ENCODE results near the gene INMT. TPM values are rescaled to one million over a fixed set of nuclear protein-coding genes. Genes with fewer than 3 reads are reported as not detected.

The INMT gene
- total RNA-seq, 1 experiment from 2014 or later, result 3.3 TPM

DNA sequence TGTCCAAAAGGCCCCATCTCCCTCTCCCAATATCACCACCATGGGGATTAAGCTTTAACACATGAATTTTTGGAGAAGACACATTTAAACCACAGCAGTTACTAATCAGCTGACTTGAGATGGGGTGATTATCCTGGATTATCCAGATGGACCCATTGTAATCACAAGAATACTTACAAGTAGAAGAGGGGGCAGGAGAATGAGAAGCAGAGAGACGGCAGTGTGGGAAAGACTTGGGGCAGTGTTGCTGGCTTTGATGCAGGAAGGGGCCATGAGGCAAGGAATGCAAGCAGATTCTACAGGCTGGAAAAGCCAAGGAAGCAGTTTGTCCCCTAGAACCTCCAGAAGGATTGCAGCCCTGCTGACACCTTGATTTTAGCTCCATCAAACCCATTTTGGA, 30.7 kb upstream of the INMT start:
- TF ChIP-seq, protein P1, sequence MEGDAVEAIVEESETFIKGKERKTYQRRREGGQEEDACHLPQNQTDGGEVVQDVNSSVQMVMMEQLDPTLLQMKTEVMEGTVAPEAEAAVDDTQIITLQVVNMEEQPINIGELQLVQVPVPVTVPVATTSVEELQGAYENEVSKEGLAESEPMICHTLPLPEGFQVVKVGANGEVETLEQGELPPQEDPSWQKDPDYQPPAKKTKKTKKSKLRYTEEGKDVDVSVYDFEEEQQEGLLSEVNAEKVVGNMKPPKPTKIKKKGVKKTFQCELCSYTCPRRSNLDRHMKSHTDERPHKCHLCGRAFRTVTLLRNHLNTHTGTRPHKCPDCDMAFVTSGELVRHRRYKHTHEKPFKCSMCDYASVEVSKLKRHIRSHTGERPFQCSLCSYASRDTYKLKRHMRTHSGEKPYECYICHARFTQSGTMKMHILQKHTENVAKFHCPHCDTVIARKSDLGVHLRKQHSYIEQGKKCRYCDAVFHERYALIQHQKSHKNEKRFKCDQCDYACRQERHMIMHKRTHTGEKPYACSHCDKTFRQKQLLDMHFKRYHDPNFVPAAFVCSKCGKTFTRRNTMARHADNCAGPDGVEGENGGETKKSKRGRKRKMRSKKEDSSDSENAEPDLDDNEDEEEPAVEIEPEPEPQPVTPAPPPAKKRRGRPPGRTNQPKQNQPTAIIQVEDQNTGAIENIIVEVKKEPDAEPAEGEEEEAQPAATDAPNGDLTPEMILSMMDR (IDR thresholded peaks at IDR 0.05; ENCODE audit: insufficient read depth in 1 of 2, low read depth in 1 of 2, low read length in 1 of 2, severe bottlenecking in 1 of 2, unreplicated experiment in 1 of 2), result no peak
- H3K36me3 ChIP-seq (ENCODE audit: control insufficient read depth, insufficient read depth, low read length), result no peaks in the 10 kb centered on the region

DNA sequence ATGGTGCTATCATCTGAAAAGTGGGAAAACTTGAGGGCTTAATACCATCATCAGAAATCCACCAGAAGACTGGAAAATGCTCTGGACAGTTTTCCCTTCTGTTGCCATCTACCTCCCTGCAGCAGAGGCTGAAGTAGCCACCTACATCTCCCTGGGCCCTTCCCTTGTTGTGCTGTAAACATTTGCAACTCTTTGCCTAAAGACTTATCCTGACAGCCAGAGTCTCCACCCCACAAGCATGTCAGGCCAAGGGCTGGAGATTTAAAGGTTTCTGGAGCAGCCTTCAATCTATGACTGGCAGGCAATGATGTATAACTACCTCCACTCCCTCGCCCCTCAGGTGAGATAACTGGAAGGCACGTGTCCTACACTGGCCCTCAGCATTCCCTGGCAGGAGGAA, 29.7 kb upstream of the INMT start:
- CTCF ChIA-PET, result no interaction called here

More for the DNA sequence above, 30.7 kb upstream of the INMT start:
- Mint-ChIP-seq H3K4me3 (ENCODE audit: unreplicated experiment) (no peak overlapping the region), H3K27me3 (ENCODE audit: insufficient read depth, unreplicated experiment) (no peaks in the 10 kb centered on the region), H3K4me1 (ENCODE audit: low read depth, unreplicated experiment) (no peaks in the 10 kb centered on the region), H3K9me3 (ENCODE audit: unreplicated experiment) (peaks cover 46% of the 10 kb centered on the region), H3K36me3 (ENCODE audit: insufficient read depth, unreplicated experiment) (no peaks in the 10 kb centered on the region), H3K27ac (ENCODE audit: unreplicated experiment) (no peak overlapping the region)
- ChIA-PET POLR2A (no interaction called here), CTCF (no interaction called here)
- Histone ChIP-seq H3K4me3 (ENCODE audit: low read depth, low read length) (no peak overlapping the region), H3K4me1 (no peaks in the 10 kb centered on the region), H3K9me3 (peaks cover 10% of the 10 kb centered on the region; the same call in 1 of the 2 replicates), H3K27me3 (replicated peaks; ENCODE audit: control insufficient read depth, insufficient read depth, low read length) (no peaks in the 10 kb centered on the region)
- no TSS peak for BruUV-seq (replicated peaks)
- DNase-seq, result no peak
- intact Hi-C loops (cut with micrococcal nuclease; ENCODE audit: unreplicated experiment), result no loop called here

GRCh38 chr7:30722671-30723070, 29.3 kb upstream of the INMT start:
- ChIA-PET POLR2A (no interaction called here), CTCF (no interaction called here)
- Histone ChIP-seq H3K27me3 (replicated peaks; ENCODE audit: control insufficient read depth, insufficient read depth, low read length) (no peaks in the 10 kb centered on the region), H3K4me1 (peaks cover 13% of the 10 kb centered on the region), H3K4me3 (ENCODE audit: low read depth, low read length) (no peak overlapping the region), H3K9me3 (peaks cover 7% of the 10 kb centered on the region; the same call in 1 of the 2 replicates), H3K36me3 (ENCODE audit: control insufficient read depth, insufficient read depth, low read length) (no peaks in the 10 kb centered on the region)
- no peak overlapping the region for H3K4me3 Mint-ChIP-seq (ENCODE audit: unreplicated experiment)
- intact Hi-C loops (cut with micrococcal nuclease; ENCODE audit: unreplicated experiment), result no loop called here
- peaks cover 36% of the 10 kb centered on the region for H3K9me3 Mint-ChIP-seq (ENCODE audit: unreplicated experiment)
- H3K36me3 Mint-ChIP-seq (ENCODE audit: insufficient read depth, unreplicated experiment), result no peaks in the 10 kb centered on the region
- BruUV-seq (replicated peaks), result no TSS peak
- no peak for DNase-seq
- no peak overlapping the region for H3K27ac Mint-ChIP-seq (ENCODE audit: unreplicated experiment)
- no peaks in the 10 kb centered on the region for H3K27me3 Mint-ChIP-seq (ENCODE audit: insufficient read depth, unreplicated experiment)
- peaks cover 10% of the 10 kb centered on the region for H3K4me1 Mint-ChIP-seq (ENCODE audit: low read depth, unreplicated experiment)
- TF ChIP-seq, protein P1 (IDR thresholded peaks at IDR 0.05; ENCODE audit: insufficient read depth in 1 of 2, low read depth in 1 of 2, low read length in 1 of 2, severe bottlenecking in 1 of 2, unreplicated experiment in 1 of 2), result no peak

More for the DNA sequence above, 29.7 kb upstream of the INMT start:
- no peak overlapping the region for H3K4me3 Mint-ChIP-seq (ENCODE audit: unreplicated experiment)
- intact Hi-C loops (cut with micrococcal nuclease; ENCODE audit: unreplicated experiment), result no loop called here
- POLR2A ChIA-PET, result no interaction called here
- BruUV-seq (replicated peaks), result no TSS peak
- H3K4me1 ChIP-seq, result peaks cover 8% of the 10 kb centered on the region
- H3K36me3 ChIP-seq (ENCODE audit: control insufficient read depth, insufficient read depth, low read length), result no peaks in the 10 kb centered on the region
- H3K27me3 ChIP-seq (replicated peaks; ENCODE audit: control insufficient read depth, insufficient read depth, low read length), result no peaks in the 10 kb centered on the region
- H3K9me3 ChIP-seq, result peaks cover 10% of the 10 kb centered on the region; the same call in 1 of the 2 replicates
- H3K27ac Mint-ChIP-seq (ENCODE audit: unreplicated experiment), result no peak overlapping the region
- TF ChIP-seq, protein P1 (IDR thresholded peaks at IDR 0.05; ENCODE audit: insufficient read depth in 1 of 2, low read depth in 1 of 2, low read length in 1 of 2, severe bottlenecking in 1 of 2, unreplicated experiment in 1 of 2), result no peak
- H3K4me3 ChIP-seq (ENCODE audit: low read depth, low read length), result no peak overlapping the region
- no peaks in the 10 kb centered on the region for H3K36me3 Mint-ChIP-seq (ENCODE audit: insufficient read depth, unreplicated experiment)
- peaks cover 5% of the 10 kb centered on the region for H3K4me1 Mint-ChIP-seq (ENCODE audit: low read depth, unreplicated experiment)
- H3K9me3 Mint-ChIP-seq (ENCODE audit: unreplicated experiment), result peaks cover 41% of the 10 kb centered on the region
- no peak for DNase-seq
- no peaks in the 10 kb centered on the region for H3K27me3 Mint-ChIP-seq (ENCODE audit: insufficient read depth, unreplicated experiment)

Data from Caco-2 (cell line).